Spleen (tissue), 7 donors: ENCODE measurements around the gene ADGRA1.

Experiments used
- CTCF ChIP-seq, 11 experiments: fragments of 200-600 bp in 7 of 11; fragments of 450-650 bp in 4 of 11; sonication (generic) in 4 of 11; IDR thresholded peaks in 8 of 11; conservative IDR thresholded peaks in 3 of 11; 1 replicate in 7 of 11; 2 replicates in 4 of 11; pipeline versions ENCODE4 v1.4.0 to v1.8.0; 2016 to 2021; ENCODE audit warnings: antibody characterized with exemption in 11 of 11, inconsistent platforms in 4 of 11, mild to moderate bottlenecking in 1 of 11
- POLR2A ChIP-seq, 3 donors: fragments of 450-650 bp; IDR thresholded peaks; one replicate each; pipeline ENCODE4 v1.5.1; 2017; ENCODE audit warnings: antibody characterized with exemption in 3 of 3, mild to moderate bottlenecking in 1 of 3
- POLR2AphosphoS5 ChIP-seq, 3 donors: sonication (generic); formaldehyde crosslinking; IDR thresholded peaks; one replicate each; pipeline ENCODE4 v1.5.1; 2017; ENCODE audit warnings: antibody characterized with exemption in 3 of 3
- donor health status: DM: no; HTN: no; CAD: no; lungs with moderate emphysema.
- donor health status: DM: no; HTN: no; CAD: no.
- donor health status: DM: no; HTN: no; CAD: no.

GRCh38 chr10:133040198-133040597, 47.5 kb upstream of the ADGRA1 start:
- TF ChIP-seq POLR2A (IDR thresholded peaks at IDR 0.05) (no peak), CTCF (IDR thresholded peaks at IDR 0.05 in 8 of 11, conservative IDR thresholded peaks at IDR 0.05 in 3 of 11) (no peak), POLR2AphosphoS5 (IDR thresholded peaks at IDR 0.05) (no peak)
